Liver (tissue), 9 donors: Measurements from ENCODE around the gene SLC30A5. TPM values are rescaled to one million over a fixed set of nuclear protein-coding genes. Genes with fewer than 3 reads are reported as not detected.

ENCODE experiments used
- DNase-seq: peaks from one replicate; pipeline ENCODE4 v3.0.0-alpha.2; 2017; ENCODE audit warnings: low spot score
- H3K27ac ChIP-seq, 2 donors: one replicate each; pipeline ENCODE4 v1.7.0; 2013; ENCODE audit warnings: inconsistent platforms in 2 of 2, low read length in 2 of 2, control low read depth in 1 of 2, low read depth in 1 of 2, mild to moderate bottlenecking in 1 of 2
- H3K27me3 ChIP-seq, 4 donors: one replicate each; pipeline versions ENCODE4 v1.6.1 to v1.7.0; 2013; ENCODE audit warnings: low read length in 3 of 4, inconsistent platforms in 1 of 4, mild to moderate bottlenecking in 1 of 4, moderate library complexity in 1 of 4; ENCODE audit not compliant: control insufficient read depth in 4 of 4, insufficient read depth in 4 of 4
- H3K36me3 ChIP-seq, 4 donors: one replicate each; pipeline versions ENCODE4 v1.6.1 to v1.7.0; 2013; ENCODE audit warnings: low read length in 3 of 4, mild to moderate bottlenecking in 3 of 4, low read depth in 1 of 4, moderate library complexity in 1 of 4; ENCODE audit not compliant: control insufficient read depth in 4 of 4, insufficient read depth in 3 of 4
- H3K4me1 ChIP-seq, 4 donors: one replicate each; pipeline versions ENCODE4 v1.6.1 to v1.7.0; 2013; ENCODE audit warnings: low read length in 3 of 4, mild to moderate bottlenecking in 3 of 4, moderate library complexity in 1 of 4; ENCODE audit not compliant: control insufficient read depth in 4 of 4, insufficient read depth in 4 of 4
- H3K4me3 ChIP-seq, 3 donors: one replicate each; pipeline versions ENCODE4 v1.6.1 to v1.7.0; 2013; ENCODE audit warnings: low read length in 3 of 3, control low read depth in 1 of 3, low read depth in 1 of 3, mild to moderate bottlenecking in 1 of 3
- H3K9ac ChIP-seq, 2 donors: one replicate each; pipeline ENCODE4 v1.7.0; 2013; ENCODE audit warnings: low read length in 2 of 2, mild to moderate bottlenecking in 2 of 2, moderate library complexity in 2 of 2, control low read depth in 1 of 2, low read depth in 1 of 2
- H3K9me3 ChIP-seq, 4 donors: one replicate each; pipeline versions ENCODE4 v1.6.1 to v1.7.0; 2013; ENCODE audit warnings: low read length in 3 of 4; ENCODE audit not compliant: control insufficient read depth in 4 of 4
- EGR1 ChIP-seq, 2 donors: IDR thresholded peaks; 2 replicates each; pipeline ENCODE4 v1.6.1; 2016 to 2018; ENCODE audit warnings: antibody characterized with exemption in 2 of 2, low read depth in 2 of 2
- FOXA1 ChIP-seq: IDR thresholded peaks from 2 replicates; pipeline ENCODE4 v1.6.1; 2016; ENCODE audit warnings: antibody characterized with exemption
- RAD21 ChIP-seq, 2 donors: IDR thresholded peaks; 2 replicates each; pipeline ENCODE4 v1.6.1; 2016; ENCODE audit warnings: antibody characterized with exemption in 2 of 2, mild to moderate bottlenecking in 2 of 2
- RXRA ChIP-seq, 2 donors: IDR thresholded peaks; 2 replicates each; pipeline ENCODE4 v1.6.1; 2017 to 2018; ENCODE audit warnings: antibody characterized with exemption in 2 of 2, mild to moderate bottlenecking in 1 of 2
- SP1 ChIP-seq: IDR thresholded peaks from 2 replicates; pipeline ENCODE4 v1.6.1; 2018; ENCODE audit warnings: antibody characterized with exemption, mild to moderate bottlenecking
- WGBS: extraction: QIAGEN DNeasy Blood & Tissue Kit; methylation state at CpG from one replicate; pipeline ENCODE4 v1.1.7; 2013; 5-methylcytosine and 5-hydroxymethylcytosine counted together
- polyA plus RNA-seq, 2 donors: library from polyadenylated mRNA; stranded (reverse) in 1 of 2; unstranded in 1 of 2; fragments of 200-250 nt in 1 of 2; fragments of >200 nt in 1 of 2; fragmentation: Nextera tagmentation in 1 of 2; extraction: Ambion mirVana in 1 of 2; gene quantifications; one replicate each; pipeline versions ENCODE4 v1.2.1 to v1.2.3, GENCODE V29; 2013 to 2015
- total RNA-seq, 2 donors: library from RNA; depleted of rRNA; stranded (reverse); fragments of >200 nt; gene quantifications; one replicate each; pipeline ENCODE4 v1.2.3, GENCODE V29; 2014
- TF ChIP-seq, protein P1 (sequence below): IDR thresholded peaks from 2 replicates; pipeline ENCODE4 v1.6.1; 2016; ENCODE audit warnings: antibody characterized with exemption, mild to moderate bottlenecking
- TF ChIP-seq, protein P2 (sequence below): IDR thresholded peaks from 2 replicates; pipeline ENCODE4 v1.6.1; 2016; ENCODE audit warnings: antibody characterized with exemption
- TF ChIP-seq, protein P3 (sequence below): IDR thresholded peaks from 2 replicates; pipeline ENCODE4 v1.6.1; 2016; ENCODE audit warnings: antibody characterized with exemption
- TF ChIP-seq, protein P4 (sequence below): fragments of 150-350 bp; IDR thresholded peaks from 2 replicates; pipeline ENCODE4 v1.5.1; 2017; ENCODE audit warnings: improper control_type of control experiment, low read depth, low read length; ENCODE audit not compliant: missing input control
- donor health status: healthy.
- donor health status: healthy.
- donor health status: healthy.
- donor health status: healthy.
- donor health status: healthy.

SLC30A5 gene
- total and polyA plus RNA-seq, 4 donors, result 15.5 to 37.8 (median 26.2) TPM

DNA sequence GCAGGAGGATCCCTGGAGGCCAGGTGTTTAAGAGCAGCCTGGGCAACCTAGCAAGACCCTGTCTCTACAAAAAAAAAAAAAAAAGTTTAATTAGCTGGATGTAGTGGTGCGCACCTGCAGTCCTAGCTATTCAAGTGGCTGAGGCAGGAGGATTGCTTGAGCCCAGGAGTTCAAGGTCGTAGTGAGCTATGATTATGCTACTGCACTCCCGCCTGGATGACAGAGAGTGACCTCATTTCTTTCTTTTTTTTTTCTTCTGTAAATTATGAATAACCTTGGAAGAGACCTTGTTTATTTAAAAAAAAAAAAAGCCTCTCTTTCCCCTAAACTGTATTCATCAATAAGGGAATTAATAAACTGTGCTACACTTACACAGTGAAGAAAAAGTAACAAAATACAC is 43.6 kb upstream of the SLC30A5 start (continued):
- TF ChIP-seq, protein P1, sequence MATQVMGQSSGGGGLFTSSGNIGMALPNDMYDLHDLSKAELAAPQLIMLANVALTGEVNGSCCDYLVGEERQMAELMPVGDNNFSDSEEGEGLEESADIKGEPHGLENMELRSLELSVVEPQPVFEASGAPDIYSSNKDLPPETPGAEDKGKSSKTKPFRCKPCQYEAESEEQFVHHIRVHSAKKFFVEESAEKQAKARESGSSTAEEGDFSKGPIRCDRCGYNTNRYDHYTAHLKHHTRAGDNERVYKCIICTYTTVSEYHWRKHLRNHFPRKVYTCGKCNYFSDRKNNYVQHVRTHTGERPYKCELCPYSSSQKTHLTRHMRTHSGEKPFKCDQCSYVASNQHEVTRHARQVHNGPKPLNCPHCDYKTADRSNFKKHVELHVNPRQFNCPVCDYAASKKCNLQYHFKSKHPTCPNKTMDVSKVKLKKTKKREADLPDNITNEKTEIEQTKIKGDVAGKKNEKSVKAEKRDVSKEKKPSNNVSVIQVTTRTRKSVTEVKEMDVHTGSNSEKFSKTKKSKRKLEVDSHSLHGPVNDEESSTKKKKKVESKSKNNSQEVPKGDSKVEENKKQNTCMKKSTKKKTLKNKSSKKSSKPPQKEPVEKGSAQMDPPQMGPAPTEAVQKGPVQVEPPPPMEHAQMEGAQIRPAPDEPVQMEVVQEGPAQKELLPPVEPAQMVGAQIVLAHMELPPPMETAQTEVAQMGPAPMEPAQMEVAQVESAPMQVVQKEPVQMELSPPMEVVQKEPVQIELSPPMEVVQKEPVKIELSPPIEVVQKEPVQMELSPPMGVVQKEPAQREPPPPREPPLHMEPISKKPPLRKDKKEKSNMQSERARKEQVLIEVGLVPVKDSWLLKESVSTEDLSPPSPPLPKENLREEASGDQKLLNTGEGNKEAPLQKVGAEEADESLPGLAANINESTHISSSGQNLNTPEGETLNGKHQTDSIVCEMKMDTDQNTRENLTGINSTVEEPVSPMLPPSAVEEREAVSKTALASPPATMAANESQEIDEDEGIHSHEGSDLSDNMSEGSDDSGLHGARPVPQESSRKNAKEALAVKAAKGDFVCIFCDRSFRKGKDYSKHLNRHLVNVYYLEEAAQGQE, result no peak
- no peak for TF ChIP-seq RAD21 (IDR thresholded peaks at IDR 0.05)

DNA sequence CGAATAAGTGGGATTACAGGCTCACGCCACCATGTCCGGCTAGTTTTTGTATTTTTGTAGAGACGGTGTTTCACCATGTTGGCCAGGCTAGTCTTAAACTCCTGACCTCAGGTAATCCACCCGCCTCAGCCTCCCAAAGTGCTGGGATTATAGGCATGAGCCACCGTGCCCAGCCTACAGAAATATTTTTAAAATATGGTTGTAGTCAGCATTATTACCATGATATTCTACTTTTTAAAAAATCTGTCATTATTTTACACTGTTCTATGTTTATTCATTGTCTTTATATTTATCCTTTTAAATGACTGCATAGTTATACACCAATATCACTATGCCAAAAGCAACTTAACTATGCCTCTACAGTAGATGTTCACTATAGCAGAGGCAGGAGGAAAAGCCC is 41.6 kb upstream of the SLC30A5 start:
- Histone ChIP-seq H3K4me1 (no peaks in the 10 kb centered on the region), H3K27me3 (no peaks in the 10 kb centered on the region), H3K4me3 (no peak overlapping the region), H3K36me3 (no peaks in the 10 kb centered on the region), H3K27ac (no peak overlapping the region), H3K9me3 (no peaks in the 10 kb centered on the region), H3K9ac (no peak overlapping the region)
- TF ChIP-seq SP1 (no peak), EGR1 (IDR thresholded peaks at IDR 0.05; ENCODE audit: low read depth in 2 of 2) (no peak)
- DNase-seq, result no peak
- 94% methylated on average over 6 of the region's 6 CpGs for WGBS

DNA sequence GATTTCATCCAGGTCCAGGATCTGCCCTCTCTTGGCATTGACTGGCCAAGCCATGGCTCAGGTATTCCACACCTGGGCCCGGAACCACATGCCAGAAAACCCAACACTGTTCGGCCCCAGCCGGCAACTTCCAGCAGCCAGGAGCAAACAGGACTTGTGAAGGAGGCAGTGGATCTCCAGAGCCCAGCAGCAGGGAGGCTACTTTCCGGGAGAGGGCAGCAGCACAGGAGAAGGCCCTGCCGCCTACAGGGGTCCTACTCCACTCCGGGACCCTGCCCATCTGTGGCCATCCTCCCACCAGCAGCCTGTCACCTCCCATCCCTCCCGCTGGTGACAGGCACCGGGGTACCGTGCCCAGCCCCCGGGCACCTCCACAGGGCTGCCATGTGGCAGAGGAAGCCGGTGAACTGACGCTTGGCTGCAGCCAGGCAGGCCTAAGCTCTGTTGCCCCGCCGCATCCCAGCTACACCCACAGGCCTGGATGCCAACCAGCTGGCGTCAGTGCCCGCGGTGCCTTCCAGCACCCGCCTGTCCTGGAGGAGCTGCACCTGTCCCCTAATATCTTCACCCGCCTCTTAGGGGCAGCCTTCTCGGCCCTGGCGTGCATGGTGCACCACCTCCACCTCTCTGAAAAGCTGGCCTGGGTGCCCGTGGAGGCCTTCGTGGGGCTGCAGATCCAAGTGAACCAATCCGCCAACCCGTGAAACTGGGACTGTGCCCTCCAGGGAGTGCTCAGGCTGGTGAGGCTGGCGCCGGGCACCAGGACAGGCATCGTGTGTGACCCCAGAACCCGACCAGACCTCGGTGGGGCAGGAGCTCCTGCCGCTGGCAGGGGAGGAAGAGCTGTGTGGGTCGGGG is 18.9 kb upstream of the SLC30A5 start:
- no peak for DNase-seq
- no peak overlapping the region for H3K4me3 ChIP-seq
- H3K9me3 ChIP-seq, result no peaks in the 10 kb centered on the region
- no peak overlapping the region for H3K9ac ChIP-seq
- no peak for TF ChIP-seq FOXA1
- H3K36me3 ChIP-seq, result no peaks in the 10 kb centered on the region
- no peak overlapping the region for H3K27ac ChIP-seq
- peaks cover 0 to 6% (median 6%) of the 10 kb centered on the region in 4 donors for H3K4me1 ChIP-seq
- no peaks in the 10 kb centered on the region for H3K27me3 ChIP-seq
- WGBS, result 95% methylated on average over 32 of the region's 32 CpGs

DNA sequence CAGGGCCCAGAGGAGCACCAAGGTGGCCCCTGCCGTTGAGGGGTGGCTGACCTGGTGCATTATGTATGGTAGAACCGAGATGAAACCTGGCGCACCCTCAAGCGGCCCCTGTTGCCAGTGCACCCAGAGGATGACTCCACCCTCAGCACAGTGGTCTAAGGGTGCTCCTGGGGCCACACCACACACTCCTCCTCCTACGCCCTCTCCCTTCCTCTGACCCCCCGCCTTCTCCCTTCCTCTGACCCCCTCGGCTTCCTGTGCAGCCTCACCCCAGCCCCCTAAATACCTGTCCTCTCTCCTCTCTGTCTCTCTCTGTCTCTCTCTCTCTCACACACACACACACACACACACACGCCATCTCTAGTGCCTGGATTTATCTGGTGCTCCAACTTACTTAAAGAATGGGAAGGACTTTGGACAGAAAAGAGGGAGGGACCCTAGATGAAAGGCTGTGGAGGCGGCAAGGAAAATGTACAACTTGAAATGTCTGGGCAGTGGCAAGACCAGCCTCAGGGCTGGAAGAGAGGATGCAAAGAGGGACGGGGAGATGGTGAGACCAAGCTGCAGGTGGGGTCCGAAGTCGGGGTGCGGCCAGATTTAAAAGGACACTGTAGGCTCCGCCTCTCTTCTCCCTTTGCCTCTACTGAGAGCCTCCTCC is 18.2 kb upstream of the SLC30A5 start:
- H3K36me3 ChIP-seq, result no peaks in the 10 kb centered on the region
- H3K9ac ChIP-seq, result no peak overlapping the region
- no peak overlapping the region for H3K27ac ChIP-seq
- no peaks in the 10 kb centered on the region for H3K9me3 ChIP-seq
- no peak for DNase-seq
- TF ChIP-seq FOXA1 (no peak), RXRA (IDR thresholded peaks at IDR 0.05) (no peak), SP1 (no peak)
- TF ChIP-seq, protein P2, sequence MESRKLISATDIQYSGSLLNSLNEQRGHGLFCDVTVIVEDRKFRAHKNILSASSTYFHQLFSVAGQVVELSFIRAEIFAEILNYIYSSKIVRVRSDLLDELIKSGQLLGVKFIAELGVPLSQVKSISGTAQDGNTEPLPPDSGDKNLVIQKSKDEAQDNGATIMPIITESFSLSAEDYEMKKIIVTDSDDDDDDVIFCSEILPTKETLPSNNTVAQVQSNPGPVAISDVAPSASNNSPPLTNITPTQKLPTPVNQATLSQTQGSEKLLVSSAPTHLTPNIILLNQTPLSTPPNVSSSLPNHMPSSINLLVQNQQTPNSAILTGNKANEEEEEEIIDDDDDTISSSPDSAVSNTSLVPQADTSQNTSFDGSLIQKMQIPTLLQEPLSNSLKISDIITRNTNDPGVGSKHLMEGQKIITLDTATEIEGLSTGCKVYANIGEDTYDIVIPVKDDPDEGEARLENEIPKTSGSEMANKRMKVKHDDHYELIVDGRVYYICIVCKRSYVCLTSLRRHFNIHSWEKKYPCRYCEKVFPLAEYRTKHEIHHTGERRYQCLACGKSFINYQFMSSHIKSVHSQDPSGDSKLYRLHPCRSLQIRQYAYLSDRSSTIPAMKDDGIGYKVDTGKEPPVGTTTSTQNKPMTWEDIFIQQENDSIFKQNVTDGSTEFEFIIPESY, result no peak
- TF ChIP-seq, protein P3, sequence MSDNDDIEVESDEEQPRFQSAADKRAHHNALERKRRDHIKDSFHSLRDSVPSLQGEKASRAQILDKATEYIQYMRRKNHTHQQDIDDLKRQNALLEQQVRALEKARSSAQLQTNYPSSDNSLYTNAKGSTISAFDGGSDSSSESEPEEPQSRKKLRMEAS, result no peak
- TF ChIP-seq, protein P4, sequence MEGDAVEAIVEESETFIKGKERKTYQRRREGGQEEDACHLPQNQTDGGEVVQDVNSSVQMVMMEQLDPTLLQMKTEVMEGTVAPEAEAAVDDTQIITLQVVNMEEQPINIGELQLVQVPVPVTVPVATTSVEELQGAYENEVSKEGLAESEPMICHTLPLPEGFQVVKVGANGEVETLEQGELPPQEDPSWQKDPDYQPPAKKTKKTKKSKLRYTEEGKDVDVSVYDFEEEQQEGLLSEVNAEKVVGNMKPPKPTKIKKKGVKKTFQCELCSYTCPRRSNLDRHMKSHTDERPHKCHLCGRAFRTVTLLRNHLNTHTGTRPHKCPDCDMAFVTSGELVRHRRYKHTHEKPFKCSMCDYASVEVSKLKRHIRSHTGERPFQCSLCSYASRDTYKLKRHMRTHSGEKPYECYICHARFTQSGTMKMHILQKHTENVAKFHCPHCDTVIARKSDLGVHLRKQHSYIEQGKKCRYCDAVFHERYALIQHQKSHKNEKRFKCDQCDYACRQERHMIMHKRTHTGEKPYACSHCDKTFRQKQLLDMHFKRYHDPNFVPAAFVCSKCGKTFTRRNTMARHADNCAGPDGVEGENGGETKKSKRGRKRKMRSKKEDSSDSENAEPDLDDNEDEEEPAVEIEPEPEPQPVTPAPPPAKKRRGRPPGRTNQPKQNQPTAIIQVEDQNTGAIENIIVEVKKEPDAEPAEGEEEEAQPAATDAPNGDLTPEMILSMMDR, result no peak
- H3K4me3 ChIP-seq, result no peak overlapping the region
- H3K27me3 ChIP-seq, result no peaks in the 10 kb centered on the region
- H3K4me1 ChIP-seq, result peaks cover 0 to 6% (median 6%) of the 10 kb centered on the region in 4 donors
- 90% methylated on average over 14 of the region's 14 CpGs for WGBS
